GM12878 (cell line): ENCODE results near the gene TTLL7. TPM values are rescaled to one million over a fixed set of nuclear protein-coding genes. Genes with fewer than 3 reads are reported as not detected.

Experiments used
- ATAC-seq: fragments of 200-7000 bp; cut with Tn5 transposase; 3 replicates; pipeline ENCODE4 v1.9.1; 2020; ENCODE audit warnings: mild to moderate bottlenecking, moderate library complexity
- BruUV-seq: library from RNA; stranded (reverse); fragments of 400-500 nt; replicated peaks from 2 replicates; lab custom pipeline; 2021; lab: Mats Ljungman, UMichigan
- CTCF ChIA-PET: fragments of 300-600 bp; sonication (Branson Sonifier 250); formaldehyde crosslinking; extraction: SDS; loops from one replicate; lab custom pipeline; 2021; ENCODE audit warnings: inconsistent platforms; lab: Yijun Ruan, JAX
- POLR2A ChIA-PET: fragments of 350-600 bp; formaldehyde crosslinking; extraction: SDS; loops from one replicate; lab custom pipeline; 2021; ENCODE audit warnings: inconsistent platforms; lab: Charles Lee
- RAD21 ChIA-PET: fragments of 300-600 bp; sonication (Branson Sonifier 250); formaldehyde crosslinking; loops from one replicate; lab custom pipeline; 2023; ENCODE audit warnings: antibody characterized with exemption; ENCODE audit not compliant: unreplicated experiment; lab: Charles Lee
- SMC1A ChIA-PET: fragments of 300-600 bp; sonication (Branson Sonifier 250); formaldehyde crosslinking; loops from one replicate; lab custom pipeline; 2023; ENCODE audit not compliant: unreplicated experiment, uncharacterized antibody; lab: Charles Lee
- DNase-seq: peaks from one replicate; pipeline ENCODE4 v3.0.0-alpha.2; 2011; ENCODE audit warnings: low read depth, low spot score
- FAIRE-seq: peaks from 3 replicates; lab custom pipeline; 2011; peaks lifted over from hg19 to GRCh38; lab: Jason Lieb, UNC
- H2AFZ ChIP-seq: 2 replicates; pipeline ENCODE4 v1.6.0; 2011; ENCODE audit warnings: low read depth, low read length, control low read depth; ENCODE audit not compliant: control insufficient read depth
- H3K27ac ChIP-seq: 2 replicates; pipeline ENCODE4 v1.5.1; 2011; ENCODE audit warnings: control low read depth; ENCODE audit not compliant: control insufficient read depth, insufficient read depth
- H3K27me3 ChIP-seq, 2 experiments: replicated peaks in 1 of 2; 2 replicates each; pipeline versions ENCODE4 v1.6.0 to v1.6.1; 2011; ENCODE audit warnings: low read length in 1 of 2; ENCODE audit not compliant: control insufficient read depth in 2 of 2, insufficient read depth in 2 of 2
- H3K36me3 ChIP-seq, 2 experiments: 2 replicates each; pipeline ENCODE4 v1.5.1; 2011; ENCODE audit warnings: low read length in 1 of 2; ENCODE audit not compliant: control insufficient read depth in 2 of 2, insufficient read depth in 2 of 2
- H3K4me1 ChIP-seq: 2 replicates; pipeline ENCODE4 v1.6.1; 2011; ENCODE audit warnings: mild to moderate bottlenecking, low read length, moderate library complexity, mixed read lengths; ENCODE audit not compliant: control insufficient read depth, insufficient read depth
- H3K4me2 ChIP-seq: 2 replicates; pipeline ENCODE4 v1.6.0; 2011; ENCODE audit warnings: control low read depth; ENCODE audit not compliant: control insufficient read depth, insufficient read depth
- H3K4me3 ChIP-seq: fragments of 200-600 bp; sonication (generic); 2 replicates; pipeline ENCODE4 v1.5.1; 2016
- H3K79me2 ChIP-seq: 2 replicates; pipeline ENCODE4 v1.6.0; 2011; ENCODE audit warnings: low read length; ENCODE audit not compliant: control insufficient read depth, insufficient read depth
- H3K9ac ChIP-seq: 2 replicates; pipeline ENCODE4 v1.8.0; 2011; ENCODE audit warnings: low read length, control low read depth, mixed read lengths; ENCODE audit not compliant: control insufficient read depth, insufficient read depth
- H3K9me3 ChIP-seq: replicated peaks from 3 replicates; pipeline ENCODE4 v1.5.1; 2011; ENCODE audit warnings: mild to moderate bottlenecking, low read length; ENCODE audit not compliant: control insufficient read depth, insufficient read depth
- H4K20me1 ChIP-seq: 2 replicates; pipeline ENCODE4 v1.6.0; 2011; ENCODE audit not compliant: control insufficient read depth, insufficient read depth
- HDAC2 ChIP-seq: fragments of 200-600 bp; sonication (generic); IDR thresholded peaks from 2 replicates; pipeline ENCODE4 v1.6.1; 2017
- MXI1 ChIP-seq: fragments of 150-350 bp; IDR thresholded peaks from 2 replicates; pipeline ENCODE4 v1.6.1; 2011; ENCODE audit warnings: low read depth, mild to moderate bottlenecking, inconsistent platforms, low read length, improper control_type of control experiment
- ZBTB33 ChIP-seq: fragments of 450-650 bp; IDR thresholded peaks from 2 replicates; pipeline ENCODE4 v1.6.1; 2017; ENCODE audit warnings: mild to moderate bottlenecking
- WGBS: methylation state at CpG from one replicate; pipeline ENCODE4 v1.1.6; 2016; ENCODE audit warnings: low lambda C conversion rate; ENCODE audit not compliant: insufficient replicate concordance, insufficient coverage; ENCODE audit errors: missing lambda C conversion rate; 5-methylcytosine and 5-hydroxymethylcytosine counted together
- in situ Hi-C: fragments of 300-500 bp; cut with MboI; formaldehyde crosslinking; loops from 9 replicates; pipeline ENCODE4 v1.14.3; 2018; ENCODE audit warnings: mixed read lengths
- intact Hi-C: fragments of 100-400 bp; cut with micrococcal nuclease; formaldehyde crosslinking; loops from one replicate; pipeline ENCODE4 v1.14.2; 2022; ENCODE audit not compliant: unreplicated experiment
- polyA plus RNA-seq, 11 experiments: library from polyadenylated mRNA; depleted of rRNA in 4 of 11; unstranded in 6 of 11; stranded (reverse) in 5 of 11; fragments of >200 nt; fragmentation: Nextera tagmentation in 4 of 11; fragmentation: Illumina TruSeq in 1 of 11; extraction: Ambion mirVana in 4 of 11; extraction: Trizol in 1 of 11; gene quantifications; 1 replicate in 1 of 11; 2 replicates in 10 of 11; pipeline versions ENCODE4 v1.2.1 to v1.2.3, GENCODE V29; 2011 to 2016; ENCODE audit warnings: inconsistent platforms in 2 of 11, missing spikeins in 2 of 11, low read depth in 1 of 11
- total RNA-seq, 4 experiments: library from RNA; depleted of rRNA in 3 of 4; stranded (reverse); fragments of >200 nt in 3 of 4; fragmentation: Illumina TruSeq in 1 of 4; extraction: Trizol in 1 of 4; gene quantifications; 2 replicates each; pipeline versions ENCODE4 v1.2.1 to v1.2.3, GENCODE V29; 2013 to 2021
- TF ChIP-seq, protein P1 (sequence below): IDR thresholded peaks from 2 replicates; pipeline ENCODE4 v1.6.1; 2012; ENCODE audit warnings: low read length, inconsistent platforms
- TF ChIP-seq, protein P2 (sequence below): IDR thresholded peaks from 2 replicates; pipeline ENCODE4 v1.6.1; 2012; ENCODE audit warnings: improper control_type of control experiment, low read depth, low read length; ENCODE audit not compliant: insufficient replicate concordance

The TTLL7 gene
- total and polyA plus RNA-seq, 10 of the 15 experiments (the other 5 are each of a cell fraction or from before 2014, with no cell fraction given), result 0.03 to 1.4 (median 0.61) TPM

GRCh38 chr1:83929184-83929583 lies 69.7 kb downstream of the TTLL7 start:
- Histone ChIP-seq H3K9me3 (no peaks in the 10 kb centered on the region), H2AFZ (no peak overlapping the region), H3K4me3 (no peak overlapping the region), H3K36me3 (no peaks in the 10 kb centered on the region), H4K20me1 (no peaks in the 10 kb centered on the region), H3K9ac (no peak overlapping the region), H3K4me2 (no peak overlapping the region), H3K27ac (no peak overlapping the region), H3K79me2 (no peaks in the 10 kb centered on the region), H3K27me3 (no peaks in the 10 kb centered on the region; a peak in 1 of 4 replicates), H3K4me1 (no peaks in the 10 kb centered on the region)
- ATAC-seq (no peak), FAIRE-seq (no peak), DNase-seq (no peak)
- POLR2A ChIA-PET, result no interaction called here
- in situ Hi-C loops (loop anchor here (5.0 to 25.0 kb wide), 3 partner anchors 203 to 708 kb away; no protein-coding TSS in a partner anchor), intact Hi-C loops (no loop called here)
- SMC1A ChIA-PET, result interaction anchor here (0.6 to 1.7 kb wide), 2 partner anchors 20 to 826 kb away, joined by 3 read pairs; no protein-coding TSS in a partner anchor
- no peak for TF ChIP-seq ZBTB33
- CTCF ChIA-PET, result interaction anchor here (0.9 to 2.4 kb wide), 2 partner anchors 10 to 194 kb away, joined by 5 to 17 read pairs; no protein-coding TSS in a partner anchor
- WGBS, result 23% methylated on average over 1 of the region's 1 CpG
- BruUV-seq, result no TSS peak
- RAD21 ChIA-PET, result interaction anchor here (0.7 to 1.3 kb wide), 2 partner anchors 824 to 843 kb away, joined by 3 to 4 read pairs; no protein-coding TSS in a partner anchor

DNA sequence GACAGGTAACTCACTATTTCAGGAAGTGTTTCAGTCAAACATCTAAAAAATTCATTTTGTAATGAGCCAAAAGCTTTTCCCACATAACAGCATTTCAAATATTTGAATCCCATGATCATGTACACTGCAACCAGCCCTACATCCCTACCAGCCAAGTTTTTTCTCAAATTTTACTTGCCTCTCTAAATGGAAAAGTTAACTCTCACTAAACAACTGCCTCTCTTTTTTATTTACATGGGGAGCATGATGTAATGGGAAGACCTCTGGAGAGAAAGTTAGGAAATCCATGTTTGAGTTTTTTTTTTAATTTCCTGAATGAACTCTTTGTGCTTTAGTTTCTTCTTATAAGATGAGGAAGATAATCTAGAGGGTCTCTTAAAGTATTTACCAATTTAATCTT lies 70.5 kb downstream of the TTLL7 start:
- BruUV-seq, result no TSS peak
- ATAC-seq (no peak), FAIRE-seq (no peak), DNase-seq (no peak)
- intact Hi-C loops, result no loop called here
- no peak overlapping the region for H3K4me3 ChIP-seq
- no peaks in the 10 kb centered on the region; a peak in 1 of 4 replicates for H3K27me3 ChIP-seq
- no peak overlapping the region for H3K9ac ChIP-seq
- no peak overlapping the region for H3K4me2 ChIP-seq
- H4K20me1 ChIP-seq, result no peaks in the 10 kb centered on the region
- CTCF ChIA-PET, result interaction anchor here (0.6 to 1.3 kb wide), 2 partner anchors 17 to 1300 kb away, joined by 3 to 4 read pairs; no protein-coding TSS in a partner anchor
- H2AFZ ChIP-seq, result no peak overlapping the region
- H3K79me2 ChIP-seq, result no peaks in the 10 kb centered on the region
- SMC1A ChIA-PET, result interaction anchor here (0.6 to 1.7 kb wide), 3 partner anchors 19 to 827 kb away, joined by 3 read pairs; no protein-coding TSS in a partner anchor
- POLR2A ChIA-PET, result interaction anchor here (0.5 kb wide), 1 partner anchor 461 kb away, joined by 3 read pairs; no protein-coding TSS in a partner anchor
- RAD21 ChIA-PET, result no interaction called here
- no peaks in the 10 kb centered on the region for H3K36me3 ChIP-seq
- H3K9me3 ChIP-seq, result no peaks in the 10 kb centered on the region
- in situ Hi-C loops, result loop anchor here (5.0 to 25.0 kb wide), 3 partner anchors 204 to 709 kb away; no protein-coding TSS in a partner anchor
- H3K4me1 ChIP-seq, result no peaks in the 10 kb centered on the region
- H3K27ac ChIP-seq, result no peak overlapping the region
- TF ChIP-seq HDAC2 (no peak), MXI1 (no peak)
- TF ChIP-seq, protein P1, sequence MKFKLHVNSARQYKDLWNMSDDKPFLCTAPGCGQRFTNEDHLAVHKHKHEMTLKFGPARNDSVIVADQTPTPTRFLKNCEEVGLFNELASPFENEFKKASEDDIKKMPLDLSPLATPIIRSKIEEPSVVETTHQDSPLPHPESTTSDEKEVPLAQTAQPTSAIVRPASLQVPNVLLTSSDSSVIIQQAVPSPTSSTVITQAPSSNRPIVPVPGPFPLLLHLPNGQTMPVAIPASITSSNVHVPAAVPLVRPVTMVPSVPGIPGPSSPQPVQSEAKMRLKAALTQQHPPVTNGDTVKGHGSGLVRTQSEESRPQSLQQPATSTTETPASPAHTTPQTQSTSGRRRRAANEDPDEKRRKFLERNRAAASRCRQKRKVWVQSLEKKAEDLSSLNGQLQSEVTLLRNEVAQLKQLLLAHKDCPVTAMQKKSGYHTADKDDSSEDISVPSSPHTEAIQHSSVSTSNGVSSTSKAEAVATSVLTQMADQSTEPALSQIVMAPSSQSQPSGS, result no peak
- TF ChIP-seq, protein P2, sequence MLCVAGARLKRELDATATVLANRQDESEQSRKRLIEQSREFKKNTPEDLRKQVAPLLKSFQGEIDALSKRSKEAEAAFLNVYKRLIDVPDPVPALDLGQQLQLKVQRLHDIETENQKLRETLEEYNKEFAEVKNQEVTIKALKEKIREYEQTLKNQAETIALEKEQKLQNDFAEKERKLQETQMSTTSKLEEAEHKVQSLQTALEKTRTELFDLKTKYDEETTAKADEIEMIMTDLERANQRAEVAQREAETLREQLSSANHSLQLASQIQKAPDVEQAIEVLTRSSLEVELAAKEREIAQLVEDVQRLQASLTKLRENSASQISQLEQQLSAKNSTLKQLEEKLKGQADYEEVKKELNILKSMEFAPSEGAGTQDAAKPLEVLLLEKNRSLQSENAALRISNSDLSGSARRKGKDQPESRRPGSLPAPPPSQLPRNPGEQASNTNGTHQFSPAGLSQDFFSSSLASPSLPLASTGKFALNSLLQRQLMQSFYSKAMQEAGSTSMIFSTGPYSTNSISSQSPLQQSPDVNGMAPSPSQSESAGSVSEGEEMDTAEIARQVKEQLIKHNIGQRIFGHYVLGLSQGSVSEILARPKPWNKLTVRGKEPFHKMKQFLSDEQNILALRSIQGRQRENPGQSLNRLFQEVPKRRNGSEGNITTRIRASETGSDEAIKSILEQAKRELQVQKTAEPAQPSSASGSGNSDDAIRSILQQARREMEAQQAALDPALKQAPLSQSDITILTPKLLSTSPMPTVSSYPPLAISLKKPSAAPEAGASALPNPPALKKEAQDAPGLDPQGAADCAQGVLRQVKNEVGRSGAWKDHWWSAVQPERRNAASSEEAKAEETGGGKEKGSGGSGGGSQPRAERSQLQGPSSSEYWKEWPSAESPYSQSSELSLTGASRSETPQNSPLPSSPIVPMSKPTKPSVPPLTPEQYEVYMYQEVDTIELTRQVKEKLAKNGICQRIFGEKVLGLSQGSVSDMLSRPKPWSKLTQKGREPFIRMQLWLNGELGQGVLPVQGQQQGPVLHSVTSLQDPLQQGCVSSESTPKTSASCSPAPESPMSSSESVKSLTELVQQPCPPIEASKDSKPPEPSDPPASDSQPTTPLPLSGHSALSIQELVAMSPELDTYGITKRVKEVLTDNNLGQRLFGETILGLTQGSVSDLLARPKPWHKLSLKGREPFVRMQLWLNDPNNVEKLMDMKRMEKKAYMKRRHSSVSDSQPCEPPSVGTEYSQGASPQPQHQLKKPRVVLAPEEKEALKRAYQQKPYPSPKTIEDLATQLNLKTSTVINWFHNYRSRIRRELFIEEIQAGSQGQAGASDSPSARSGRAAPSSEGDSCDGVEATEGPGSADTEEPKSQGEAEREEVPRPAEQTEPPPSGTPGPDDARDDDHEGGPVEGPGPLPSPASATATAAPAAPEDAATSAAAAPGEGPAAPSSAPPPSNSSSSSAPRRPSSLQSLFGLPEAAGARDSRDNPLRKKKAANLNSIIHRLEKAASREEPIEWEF, result no peak
